ENCODE measurements around the gene LMF2. TPM values are rescaled to one million over a fixed set of nuclear protein-coding genes. Genes with fewer than 3 reads are reported as not detected.

The LMF2 gene
- total RNA-seq, 2 experiments from 2014 or later, result 49.2 to 50.7 TPM

DNA sequence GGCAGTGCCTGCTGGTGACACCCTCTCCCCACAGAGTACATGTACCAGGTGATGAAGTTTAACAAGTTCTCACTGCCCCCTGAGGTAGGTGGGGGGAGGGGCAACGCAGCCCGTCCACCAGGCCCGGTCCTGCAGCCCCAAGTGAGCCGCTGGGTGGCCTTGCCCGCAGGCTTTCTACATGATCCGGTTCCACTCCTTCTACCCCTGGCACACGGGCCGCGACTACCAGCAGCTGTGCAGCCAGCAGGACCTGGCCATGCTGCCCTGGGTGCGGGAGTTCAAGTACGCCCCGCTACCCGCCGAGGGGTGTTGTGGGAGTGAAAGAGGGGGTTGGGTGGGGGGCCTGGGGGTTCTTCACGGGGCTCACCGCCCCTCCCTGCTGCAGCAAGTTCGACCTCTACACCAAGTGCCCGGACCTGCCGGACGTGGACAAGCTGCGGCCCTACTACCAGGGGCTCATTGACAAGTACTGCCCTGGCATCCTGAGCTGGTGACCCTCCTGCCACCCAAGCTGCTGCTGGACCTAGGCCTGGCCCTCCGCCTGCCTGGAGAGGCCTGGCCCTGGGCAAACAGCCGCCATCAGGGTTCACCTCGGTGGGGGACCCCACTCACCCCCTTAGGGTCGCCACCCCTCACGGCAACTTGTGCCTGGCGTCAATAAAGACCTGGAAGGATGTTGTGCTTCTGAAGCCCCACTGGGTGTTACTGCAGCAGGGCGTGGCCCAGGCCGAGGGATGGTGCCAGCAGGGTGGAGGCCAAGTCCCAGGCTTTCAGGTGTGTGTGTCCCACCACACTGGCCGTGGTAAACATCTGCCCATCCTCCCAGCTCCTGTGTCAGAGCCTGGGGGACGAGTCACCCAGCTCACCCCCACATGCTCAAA lies 17.9 kb downstream of the LMF2 start:
- H3K9me3 ChIP-seq (ENCODE audit: low read length), result no peaks in the 10 kb centered on the region
- H3K4me3 ChIP-seq (ENCODE audit: low read depth, low read length, poor library complexity, severe bottlenecking), result no peak overlapping the region
- CTCF ChIA-PET (ENCODE audit: unreplicated experiment), result no interaction called here
- no peak for DNase-seq (ENCODE audit: low spot score)
- H3K36me3 ChIP-seq (ENCODE audit: insufficient read depth, low read length), result no peaks in the 10 kb centered on the region
- POLR2A ChIA-PET, result no interaction called here
- H3K27ac ChIP-seq (ENCODE audit: low read depth, low read length, poor library complexity, severe bottlenecking), result no peak overlapping the region
- no peaks in the 10 kb centered on the region for H3K79me2 ChIP-seq (ENCODE audit: insufficient read depth, low read depth, low read length)
- no peak overlapping the region for H3K4me2 ChIP-seq (ENCODE audit: low read length)
- no TSS peak for BruUV-seq (replicated peaks)
- H3K4me1 ChIP-seq (ENCODE audit: insufficient read depth, low read length, poor library complexity, severe bottlenecking), result peaks cover 10% of the 10 kb centered on the region
- intact Hi-C loops (cut with micrococcal nuclease; ENCODE audit: unreplicated experiment), result no loop called here
- H3K9me2 ChIP-seq (ENCODE audit: insufficient read depth, low read length), result no peaks in the 10 kb centered on the region
- TF ChIP-seq EZH2phosphoT487 (IDR thresholded peaks at IDR 0.05; ENCODE audit: borderline replicate concordance, low read depth, low read length), result no peak
- TF ChIP-seq, protein P1, sequence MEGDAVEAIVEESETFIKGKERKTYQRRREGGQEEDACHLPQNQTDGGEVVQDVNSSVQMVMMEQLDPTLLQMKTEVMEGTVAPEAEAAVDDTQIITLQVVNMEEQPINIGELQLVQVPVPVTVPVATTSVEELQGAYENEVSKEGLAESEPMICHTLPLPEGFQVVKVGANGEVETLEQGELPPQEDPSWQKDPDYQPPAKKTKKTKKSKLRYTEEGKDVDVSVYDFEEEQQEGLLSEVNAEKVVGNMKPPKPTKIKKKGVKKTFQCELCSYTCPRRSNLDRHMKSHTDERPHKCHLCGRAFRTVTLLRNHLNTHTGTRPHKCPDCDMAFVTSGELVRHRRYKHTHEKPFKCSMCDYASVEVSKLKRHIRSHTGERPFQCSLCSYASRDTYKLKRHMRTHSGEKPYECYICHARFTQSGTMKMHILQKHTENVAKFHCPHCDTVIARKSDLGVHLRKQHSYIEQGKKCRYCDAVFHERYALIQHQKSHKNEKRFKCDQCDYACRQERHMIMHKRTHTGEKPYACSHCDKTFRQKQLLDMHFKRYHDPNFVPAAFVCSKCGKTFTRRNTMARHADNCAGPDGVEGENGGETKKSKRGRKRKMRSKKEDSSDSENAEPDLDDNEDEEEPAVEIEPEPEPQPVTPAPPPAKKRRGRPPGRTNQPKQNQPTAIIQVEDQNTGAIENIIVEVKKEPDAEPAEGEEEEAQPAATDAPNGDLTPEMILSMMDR (conservative IDR thresholded peaks at IDR 0.05; ENCODE audit: low read length), result no peak
- H2AFZ ChIP-seq (ENCODE audit: low read length), result no peak overlapping the region
- H4K20me1 ChIP-seq (ENCODE audit: insufficient read depth, low read length), result no peaks in the 10 kb centered on the region

DNA sequence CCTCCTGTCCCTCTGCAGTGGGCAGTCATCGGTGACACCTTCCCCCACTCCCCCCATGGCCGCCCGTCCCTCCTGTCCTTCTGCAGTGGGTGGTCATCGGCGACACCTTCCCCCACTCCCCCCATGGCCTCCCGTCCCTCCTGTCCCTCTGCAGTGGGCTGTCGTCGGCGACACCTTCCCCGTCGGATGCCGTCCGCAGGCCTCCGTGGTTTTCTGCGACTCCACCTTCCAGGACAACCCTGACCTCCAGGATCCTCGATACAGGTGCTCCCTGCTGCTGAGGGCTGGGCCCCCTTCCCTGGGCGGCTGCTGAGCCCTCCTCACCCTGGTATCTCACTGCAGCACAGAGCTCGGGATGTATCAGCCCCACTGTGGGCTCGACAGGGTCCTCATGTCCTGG lies 18.6 kb downstream of the LMF2 start:
- BruUV-seq (replicated peaks), result no TSS peak
- H3K27ac ChIP-seq (ENCODE audit: low read depth, low read length, poor library complexity, severe bottlenecking), result no peak overlapping the region
- H3K4me1 ChIP-seq (ENCODE audit: insufficient read depth, low read length, poor library complexity, severe bottlenecking), result peaks cover 17% of the 10 kb centered on the region
- no peaks in the 10 kb centered on the region for H4K20me1 ChIP-seq (ENCODE audit: insufficient read depth, low read length)
- ChIA-PET CTCF (ENCODE audit: unreplicated experiment) (no interaction called here), POLR2A (no interaction called here)
- H3K4me2 ChIP-seq (ENCODE audit: low read length), result no peak overlapping the region
- DNase-seq (ENCODE audit: low spot score), result no peak
- H3K9me3 ChIP-seq (ENCODE audit: low read length), result no peaks in the 10 kb centered on the region
- no peak for TF ChIP-seq EZH2phosphoT487 (IDR thresholded peaks at IDR 0.05; ENCODE audit: borderline replicate concordance, low read depth, low read length)
- TF ChIP-seq, protein P1 (conservative IDR thresholded peaks at IDR 0.05; ENCODE audit: low read length), result no peak
- intact Hi-C loops (cut with micrococcal nuclease; ENCODE audit: unreplicated experiment), result no loop called here
- H3K9me2 ChIP-seq (ENCODE audit: insufficient read depth, low read length), result no peaks in the 10 kb centered on the region
- no peaks in the 10 kb centered on the region for H3K36me3 ChIP-seq (ENCODE audit: insufficient read depth, low read length)
- H2AFZ ChIP-seq (ENCODE audit: low read length), result no peak overlapping the region
- H3K79me2 ChIP-seq (ENCODE audit: insufficient read depth, low read depth, low read length), result no peaks in the 10 kb centered on the region
- H3K4me3 ChIP-seq (ENCODE audit: low read depth, low read length, poor library complexity, severe bottlenecking), result no peak overlapping the region

DNA sequence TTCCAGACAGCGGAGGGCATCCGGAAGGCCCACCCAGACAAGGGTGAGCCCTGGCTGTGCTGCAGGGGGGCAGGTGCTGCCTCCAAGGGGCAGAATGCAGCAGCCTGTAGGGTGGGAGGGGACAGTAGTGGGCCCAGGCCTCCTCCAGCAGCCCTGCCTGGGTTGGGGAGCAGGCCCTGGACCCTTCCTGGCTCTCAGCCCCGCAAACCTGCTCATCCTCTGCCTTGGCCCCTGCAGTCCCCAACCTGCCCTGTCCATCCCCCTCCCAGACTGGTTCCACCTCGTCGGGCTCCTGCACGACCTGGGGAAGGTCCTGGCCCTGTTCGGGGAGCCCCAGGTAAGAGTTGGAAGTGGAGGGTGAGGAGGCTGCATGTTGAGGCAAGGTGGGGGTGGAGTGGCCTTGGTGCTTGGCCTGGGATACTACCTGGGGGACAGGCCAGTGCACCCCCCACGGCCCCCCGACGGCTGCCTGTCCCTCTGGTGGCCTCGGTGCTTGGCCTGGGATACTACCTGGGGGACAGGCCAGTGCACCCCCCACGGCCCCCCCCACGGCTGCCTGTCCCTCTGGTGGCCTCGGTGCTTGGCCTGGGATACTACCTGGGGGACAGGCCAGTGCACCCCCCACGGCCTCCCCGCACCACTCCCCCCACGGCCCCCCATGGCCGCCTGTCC lies 19.4 kb downstream of the LMF2 start:
- CTCF ChIA-PET (ENCODE audit: unreplicated experiment), result no interaction called here
- no TSS peak for BruUV-seq (replicated peaks)

More for the DNA sequence above, 19.4 kb downstream of the LMF2 start:
- H3K27ac ChIP-seq (ENCODE audit: low read depth, low read length, poor library complexity, severe bottlenecking), result no peak overlapping the region
- intact Hi-C loops (cut with micrococcal nuclease; ENCODE audit: unreplicated experiment), result no loop called here
- H3K4me2 ChIP-seq (ENCODE audit: low read length), result no peak overlapping the region
- no peaks in the 10 kb centered on the region for H3K9me2 ChIP-seq (ENCODE audit: insufficient read depth, low read length)
- H3K4me1 ChIP-seq (ENCODE audit: insufficient read depth, low read length, poor library complexity, severe bottlenecking), result peaks cover 18% of the 10 kb centered on the region
- POLR2A ChIA-PET, result no interaction called here
- H2AFZ ChIP-seq (ENCODE audit: low read length), result no peak overlapping the region
- DNase-seq (ENCODE audit: low spot score), result no peak
- no peak for TF ChIP-seq EZH2phosphoT487 (IDR thresholded peaks at IDR 0.05; ENCODE audit: borderline replicate concordance, low read depth, low read length)
- no peaks in the 10 kb centered on the region for H3K79me2 ChIP-seq (ENCODE audit: insufficient read depth, low read depth, low read length)
- H3K4me3 ChIP-seq (ENCODE audit: low read depth, low read length, poor library complexity, severe bottlenecking), result no peak overlapping the region
- H4K20me1 ChIP-seq (ENCODE audit: insufficient read depth, low read length), result no peaks in the 10 kb centered on the region
- no peaks in the 10 kb centered on the region for H3K9me3 ChIP-seq (ENCODE audit: low read length)
- H3K36me3 ChIP-seq (ENCODE audit: insufficient read depth, low read length), result no peaks in the 10 kb centered on the region

All from OCI-LY7 (cell line).